ENCODE results near the gene EPHA4.

The EPHA4 gene

DNA sequence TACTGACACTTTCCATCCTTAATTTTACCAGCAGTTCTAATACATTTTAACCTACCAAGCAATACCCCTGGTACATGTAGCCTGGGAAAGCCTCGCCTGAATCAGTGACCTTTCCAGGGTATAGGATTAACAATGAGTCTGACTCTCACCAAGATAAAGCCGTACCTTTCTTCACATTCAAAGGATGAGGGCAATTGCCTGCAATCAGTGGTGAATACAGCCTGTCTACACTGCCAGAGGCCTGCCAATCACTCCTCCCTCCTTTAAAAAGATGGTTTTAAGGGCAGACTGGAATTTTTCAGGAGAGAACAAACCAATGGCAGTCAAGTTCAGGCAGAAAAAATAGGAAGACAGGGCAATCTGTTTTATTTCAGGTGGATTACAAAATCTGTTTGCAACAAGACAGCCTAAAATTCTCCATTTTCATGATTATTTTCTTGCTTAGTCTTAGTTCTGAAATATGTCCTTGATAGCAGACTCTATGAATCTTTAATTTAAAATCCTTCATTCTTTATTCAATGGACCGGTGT is 4.8 kb downstream of the EPHA4 start:
- DNase-seq = no peak

DNA sequence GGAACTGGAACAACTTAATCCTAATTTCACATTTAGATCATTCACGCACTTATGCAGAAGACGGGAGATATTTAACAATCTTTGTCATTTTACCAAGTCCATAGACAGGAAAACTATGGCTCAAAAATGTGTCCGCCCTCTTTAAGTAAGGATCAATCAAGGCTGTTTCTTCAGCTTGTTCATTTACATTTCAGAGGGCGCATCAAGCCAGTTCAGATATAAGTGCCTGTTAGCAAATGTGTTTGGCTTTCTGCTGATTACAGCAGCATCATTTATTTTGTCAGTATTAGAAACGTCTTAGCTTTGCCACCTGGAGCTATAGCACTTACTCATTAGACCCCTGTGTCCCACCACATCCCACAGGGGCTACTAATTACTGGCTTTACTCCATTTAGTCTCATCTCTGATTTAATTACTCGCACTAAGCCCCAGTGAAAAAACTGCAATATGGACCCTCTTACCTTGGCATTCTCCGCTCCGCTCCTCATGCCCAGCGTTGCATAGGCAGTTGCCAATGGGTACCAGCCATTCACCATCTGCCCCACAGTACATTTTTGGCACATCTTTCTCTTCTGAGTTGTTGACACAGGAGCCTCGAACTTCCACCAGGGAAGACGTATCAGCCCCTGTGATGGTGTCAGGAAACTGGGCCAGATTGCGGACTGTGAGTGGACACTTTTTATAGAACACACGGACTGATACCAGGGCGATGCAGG is 8.7 kb downstream of the EPHA4 start:
- Histone ChIP-seq H3K4me1 (no peaks in the 10 kb centered on the region), H3K9me3 (no peaks in the 10 kb centered on the region), H3K4me3 (ENCODE audit: low read depth, low read length) (no peak overlapping the region), H3K36me3 (no peaks in the 10 kb centered on the region), H3K27me3 (peaks cover 2% of the 10 kb centered on the region)
- DNase-seq = no peak
- TF ChIP-seq, protein P1, sequence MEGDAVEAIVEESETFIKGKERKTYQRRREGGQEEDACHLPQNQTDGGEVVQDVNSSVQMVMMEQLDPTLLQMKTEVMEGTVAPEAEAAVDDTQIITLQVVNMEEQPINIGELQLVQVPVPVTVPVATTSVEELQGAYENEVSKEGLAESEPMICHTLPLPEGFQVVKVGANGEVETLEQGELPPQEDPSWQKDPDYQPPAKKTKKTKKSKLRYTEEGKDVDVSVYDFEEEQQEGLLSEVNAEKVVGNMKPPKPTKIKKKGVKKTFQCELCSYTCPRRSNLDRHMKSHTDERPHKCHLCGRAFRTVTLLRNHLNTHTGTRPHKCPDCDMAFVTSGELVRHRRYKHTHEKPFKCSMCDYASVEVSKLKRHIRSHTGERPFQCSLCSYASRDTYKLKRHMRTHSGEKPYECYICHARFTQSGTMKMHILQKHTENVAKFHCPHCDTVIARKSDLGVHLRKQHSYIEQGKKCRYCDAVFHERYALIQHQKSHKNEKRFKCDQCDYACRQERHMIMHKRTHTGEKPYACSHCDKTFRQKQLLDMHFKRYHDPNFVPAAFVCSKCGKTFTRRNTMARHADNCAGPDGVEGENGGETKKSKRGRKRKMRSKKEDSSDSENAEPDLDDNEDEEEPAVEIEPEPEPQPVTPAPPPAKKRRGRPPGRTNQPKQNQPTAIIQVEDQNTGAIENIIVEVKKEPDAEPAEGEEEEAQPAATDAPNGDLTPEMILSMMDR (IDR thresholded peaks at IDR 0.05; ENCODE audit: low read depth, low read length) = no peak

More for the DNA sequence above, 4.8 kb downstream of the EPHA4 start:
- Histone ChIP-seq H3K4me3 (ENCODE audit: low read depth, low read length) (no peak overlapping the region), H3K27me3 (peaks cover 38% of the 10 kb centered on the region), H3K4me1 (no peaks in the 10 kb centered on the region; the same call in 1 of the 2 replicates), H3K36me3 (no peaks in the 10 kb centered on the region), H3K9me3 (no peaks in the 10 kb centered on the region)
- TF ChIP-seq, protein P1 (IDR thresholded peaks at IDR 0.05; ENCODE audit: low read depth, low read length) = no peak

DNA sequence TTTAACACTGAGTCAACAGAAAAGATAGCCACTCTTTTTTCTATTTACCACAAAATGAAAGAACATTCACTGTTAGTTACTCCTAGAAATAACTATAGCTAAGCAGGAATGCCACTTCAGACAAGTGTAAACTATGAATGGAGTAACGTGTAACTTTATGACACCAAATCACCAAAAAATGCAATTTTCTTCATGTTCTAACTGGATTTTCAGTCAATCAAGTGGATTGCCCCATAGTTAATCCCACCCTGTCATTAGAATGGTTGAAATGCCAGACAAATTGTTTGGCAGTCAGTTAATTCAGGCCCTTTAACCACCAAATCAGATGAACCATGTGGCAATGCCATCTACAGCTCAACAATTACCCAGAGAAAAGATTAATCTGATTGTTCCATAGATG is 9.9 kb downstream of the EPHA4 start:
- no peak overlapping the region for H3K4me3 ChIP-seq (ENCODE audit: low read depth, low read length)
- no peaks in the 10 kb centered on the region for H3K4me1 ChIP-seq
- no peak for DNase-seq
- H3K9me3 ChIP-seq = no peaks in the 10 kb centered on the region
- TF ChIP-seq, protein P1 (IDR thresholded peaks at IDR 0.05; ENCODE audit: low read depth, low read length) = no peak
- no peaks in the 10 kb centered on the region for H3K36me3 ChIP-seq
- H3K27me3 ChIP-seq = no peaks in the 10 kb centered on the region; the same call in 1 of the 2 replicates

DNA sequence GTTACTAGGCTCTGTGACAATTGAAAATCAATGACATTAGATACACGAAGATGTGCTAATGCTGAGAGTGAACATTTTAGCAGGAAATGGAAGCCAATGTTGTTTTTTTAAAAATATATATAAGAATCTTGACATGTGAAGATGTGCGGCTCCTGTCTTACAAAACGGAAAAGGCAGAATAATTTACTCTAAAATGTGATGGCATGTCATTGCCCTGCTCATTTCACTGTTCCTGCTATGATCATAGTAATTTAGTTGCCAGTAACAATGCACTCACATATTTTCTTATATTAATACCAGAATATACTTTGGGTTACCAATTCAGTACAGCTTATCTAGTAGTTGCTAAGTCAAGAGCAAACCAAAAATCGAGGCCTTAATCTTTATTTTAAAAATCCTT is 10.3 kb downstream of the EPHA4 start:
- TF ChIP-seq, protein P1 (IDR thresholded peaks at IDR 0.05; ENCODE audit: low read depth, low read length) = no peak
- Histone ChIP-seq H3K9me3 (no peaks in the 10 kb centered on the region), H3K4me3 (ENCODE audit: low read depth, low read length) (no peak overlapping the region), H3K36me3 (no peaks in the 10 kb centered on the region), H3K4me1 (no peaks in the 10 kb centered on the region), H3K27me3 (no peaks in the 10 kb centered on the region; the same call in 1 of the 2 replicates)
- no peak for DNase-seq

DNA sequence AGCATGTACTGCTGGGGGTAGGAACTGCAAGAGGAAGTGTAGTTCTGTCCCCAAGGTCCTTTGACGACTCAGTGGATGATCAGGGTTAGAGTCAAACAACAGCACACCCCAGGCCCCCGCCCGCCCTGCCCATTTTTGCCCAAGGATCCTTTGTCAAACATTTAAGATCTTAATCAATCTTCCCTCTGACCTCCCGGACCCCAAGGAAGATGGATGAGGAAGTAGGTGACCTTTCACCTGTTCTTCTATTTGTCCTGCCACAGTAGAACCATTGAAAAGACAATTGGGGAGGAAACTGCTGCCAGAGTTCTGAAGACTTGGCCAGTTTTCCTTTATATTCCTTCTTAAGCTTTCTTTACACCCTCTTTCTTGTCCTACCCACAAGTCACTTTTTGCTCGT is 12.1 kb downstream of the EPHA4 start:
- no peaks in the 10 kb centered on the region for H3K4me1 ChIP-seq
- no peaks in the 10 kb centered on the region for H3K9me3 ChIP-seq
- H3K27me3 ChIP-seq = no peaks in the 10 kb centered on the region; the same call in 1 of the 2 replicates
- H3K36me3 ChIP-seq = no peaks in the 10 kb centered on the region
- TF ChIP-seq, protein P1 (IDR thresholded peaks at IDR 0.05; ENCODE audit: low read depth, low read length) = no peak
- DNase-seq = no peak
- no peak overlapping the region for H3K4me3 ChIP-seq (ENCODE audit: low read depth, low read length)

DNA sequence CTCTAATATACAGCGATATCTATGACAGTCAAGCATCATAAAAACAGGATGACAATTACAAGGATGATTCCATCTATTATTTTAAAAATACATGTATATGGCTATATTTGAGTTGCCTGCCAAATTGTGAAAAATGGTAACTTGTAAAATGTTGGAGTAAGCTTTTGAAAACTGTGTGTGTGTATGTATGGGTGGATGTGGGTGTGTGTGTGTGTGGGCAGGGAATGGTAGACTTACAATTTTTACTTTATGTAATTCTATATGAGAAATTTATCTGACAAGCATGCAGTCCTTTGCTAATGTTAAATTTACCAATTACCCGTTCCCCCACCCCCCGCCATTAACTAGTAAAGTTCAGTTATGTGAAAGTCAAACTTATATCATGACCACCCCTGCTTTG is 14.0 kb downstream of the EPHA4 start:
- DNase-seq = no peak
- H3K36me3 ChIP-seq = no peaks in the 10 kb centered on the region
- no peaks in the 10 kb centered on the region for H3K27me3 ChIP-seq
- no peaks in the 10 kb centered on the region for H3K4me1 ChIP-seq
- H3K9me3 ChIP-seq = no peaks in the 10 kb centered on the region
- H3K4me3 ChIP-seq (ENCODE audit: low read depth, low read length) = no peak overlapping the region
- TF ChIP-seq, protein P1 (IDR thresholded peaks at IDR 0.05; ENCODE audit: low read depth, low read length) = no peak
